Measurements from ENCODE around the gene AVPR2.

Gene AVPR2

DNA sequence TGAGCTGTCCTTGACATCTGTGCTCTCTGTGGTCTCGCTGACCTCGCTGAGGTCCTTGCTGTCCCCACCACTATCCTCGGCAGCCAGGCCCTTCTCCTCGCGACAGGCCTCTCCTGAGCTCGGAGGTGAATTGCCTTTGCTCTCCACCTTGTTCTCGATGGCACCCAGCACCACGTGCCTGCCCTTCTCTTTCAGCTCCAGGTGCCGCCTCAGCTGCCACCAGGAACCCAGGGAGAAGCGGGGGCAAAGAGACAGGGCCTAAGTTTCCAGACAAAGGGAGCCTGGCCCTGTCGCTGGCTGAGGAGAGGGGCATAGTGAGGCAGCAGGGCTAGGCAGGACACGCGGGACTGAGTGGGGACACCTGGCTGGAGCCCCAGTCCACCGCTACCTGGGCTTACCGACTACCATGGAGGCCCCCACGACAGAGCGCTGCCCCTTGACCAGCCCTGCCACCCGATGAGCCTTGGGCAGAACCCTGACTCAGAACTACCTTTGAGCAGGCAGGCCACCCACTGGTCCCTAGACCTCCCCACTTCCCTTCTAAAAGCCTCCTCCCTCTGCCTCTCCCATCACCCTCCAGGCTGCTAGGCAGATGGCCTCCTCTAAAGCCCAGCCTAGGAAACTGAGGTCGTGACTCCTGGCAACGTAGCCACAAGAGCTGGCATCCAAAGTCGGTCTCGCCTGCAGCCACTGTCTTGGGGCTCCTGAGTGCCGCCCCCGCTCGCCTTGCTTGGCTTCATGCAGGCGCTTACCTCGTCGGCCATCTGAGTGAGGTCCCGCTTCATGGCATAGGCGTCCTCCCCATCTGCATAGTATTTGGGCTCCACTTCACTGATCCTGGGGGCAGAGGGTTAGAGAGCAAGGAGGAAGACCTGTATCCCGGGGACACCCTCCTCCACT, 25.8 kb downstream of the AVPR2 start:
- no peak for TF ChIP-seq CTCF (IDR thresholded peaks at IDR 0.05)
- H3K27ac Mint-ChIP-seq = no peak overlapping the region
- peaks cover 24% of the 10 kb centered on the region for H3K4me1 Mint-ChIP-seq
- no peak for DNase-seq
- peaks cover 51% of the 10 kb centered on the region for H3K9me3 Mint-ChIP-seq
- no peak overlapping the region for H3K4me3 Mint-ChIP-seq
- H3K36me3 Mint-ChIP-seq (ENCODE audit: low read depth) = peaks cover 18% of the 10 kb centered on the region
- peaks cover 3% of the 10 kb centered on the region for H3K27me3 Mint-ChIP-seq (ENCODE audit: low read depth, poor library complexity)

DNA sequence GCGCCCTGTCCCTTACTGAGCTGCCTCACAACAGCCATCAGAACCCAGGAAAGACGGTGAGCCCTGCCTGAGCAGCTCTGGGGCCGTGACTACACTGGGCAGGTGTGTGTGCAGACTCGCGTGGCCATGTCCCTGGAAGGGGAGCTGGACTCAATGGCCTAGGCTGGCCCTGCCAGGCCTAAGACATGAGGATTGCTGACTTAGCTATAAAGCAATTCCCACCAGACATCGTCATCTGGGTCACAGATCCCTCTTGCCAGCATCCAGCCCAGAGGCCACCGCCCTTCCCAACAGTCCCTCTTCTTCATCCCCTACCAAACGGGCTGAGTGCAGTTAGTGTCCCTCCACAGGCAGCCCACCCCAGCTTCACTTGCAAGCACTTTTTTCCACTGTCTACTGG, 26.7 kb downstream of the AVPR2 start:
- no peak for DNase-seq
- peaks cover 51% of the 10 kb centered on the region for H3K9me3 Mint-ChIP-seq
- H3K27me3 Mint-ChIP-seq (ENCODE audit: low read depth, poor library complexity) = peaks cover 3% of the 10 kb centered on the region
- no peak for TF ChIP-seq CTCF (IDR thresholded peaks at IDR 0.05)
- peaks cover 19% of the 10 kb centered on the region for H3K4me1 Mint-ChIP-seq
- H3K36me3 Mint-ChIP-seq (ENCODE audit: low read depth) = peaks cover 18% of the 10 kb centered on the region
- H3K27ac Mint-ChIP-seq = peak overlapping the region; percentile 91
- H3K4me3 Mint-ChIP-seq = no peak overlapping the region

DNA sequence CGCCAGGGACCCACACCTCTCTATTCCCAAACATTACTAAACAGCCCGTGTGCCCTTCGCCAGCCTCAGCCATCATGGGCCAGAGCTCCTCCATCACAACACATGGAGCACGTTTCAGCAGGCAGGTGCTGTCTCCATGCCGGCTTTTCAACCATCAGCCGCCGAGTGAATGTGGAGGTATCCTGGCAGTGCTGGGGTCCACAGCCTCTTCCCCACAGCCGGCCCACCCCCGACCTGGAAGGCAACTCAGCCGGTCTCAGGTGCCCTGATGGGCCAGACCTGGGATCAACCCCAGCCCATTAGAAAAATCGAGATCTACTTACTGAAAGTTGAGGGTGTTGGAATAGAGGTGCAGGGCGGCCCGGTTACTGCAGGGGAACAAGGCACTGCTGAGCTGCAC, 27.3 kb downstream of the AVPR2 start:
- Mint-ChIP-seq H3K27me3 (ENCODE audit: low read depth, poor library complexity) (no peaks in the 10 kb centered on the region), H3K36me3 (ENCODE audit: low read depth) (peaks cover 18% of the 10 kb centered on the region), H3K4me3 (no peak overlapping the region), H3K4me1 (peaks cover 23% of the 10 kb centered on the region), H3K9me3 (peaks cover 55% of the 10 kb centered on the region), H3K27ac (no peak overlapping the region)
- no peak for TF ChIP-seq CTCF (IDR thresholded peaks at IDR 0.05)
- DNase-seq = no peak

DNA sequence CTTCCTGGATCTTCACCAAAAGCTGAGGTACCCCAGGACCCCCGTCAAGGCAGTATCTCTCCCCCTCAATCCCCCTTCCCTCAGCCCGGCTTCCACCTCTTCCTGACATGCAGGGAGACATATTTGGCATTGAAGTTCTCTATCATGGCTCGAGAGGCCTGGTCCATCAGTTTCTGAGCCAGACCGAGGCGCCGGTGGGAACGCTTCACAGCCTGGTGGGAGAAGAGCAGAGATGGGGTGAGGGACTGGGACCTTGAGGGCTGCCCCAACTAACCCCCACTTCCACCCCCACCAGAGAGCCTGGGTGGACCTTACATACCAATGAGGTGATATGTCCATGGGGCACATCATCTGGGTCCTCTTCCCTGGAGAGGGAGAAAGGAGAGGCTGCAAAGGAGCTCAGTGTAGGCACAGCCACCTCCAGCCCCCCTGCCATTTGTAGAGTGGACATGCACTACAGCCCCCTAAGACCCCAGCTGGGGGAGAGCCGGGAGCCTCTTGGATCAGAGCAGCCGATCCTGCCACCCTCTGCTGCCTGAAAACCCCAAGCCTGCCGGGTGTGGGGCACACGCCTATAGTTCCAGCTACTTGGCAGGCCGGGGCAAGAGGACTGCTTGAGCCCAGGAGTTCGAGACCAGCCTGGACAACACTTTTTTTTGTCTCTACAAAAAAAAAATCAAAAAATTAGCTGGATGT, 27.9 kb downstream of the AVPR2 start:
- Mint-ChIP-seq H3K4me3 (no peak overlapping the region), H3K27me3 (ENCODE audit: low read depth, poor library complexity) (peaks cover 2% of the 10 kb centered on the region), H3K9me3 (peaks cover 50% of the 10 kb centered on the region), H3K27ac (no peak overlapping the region), H3K4me1 (peaks cover 23% of the 10 kb centered on the region), H3K36me3 (ENCODE audit: low read depth) (peaks cover 18% of the 10 kb centered on the region)
- no peak for TF ChIP-seq CTCF (IDR thresholded peaks at IDR 0.05)
- DNase-seq = no peak

DNA sequence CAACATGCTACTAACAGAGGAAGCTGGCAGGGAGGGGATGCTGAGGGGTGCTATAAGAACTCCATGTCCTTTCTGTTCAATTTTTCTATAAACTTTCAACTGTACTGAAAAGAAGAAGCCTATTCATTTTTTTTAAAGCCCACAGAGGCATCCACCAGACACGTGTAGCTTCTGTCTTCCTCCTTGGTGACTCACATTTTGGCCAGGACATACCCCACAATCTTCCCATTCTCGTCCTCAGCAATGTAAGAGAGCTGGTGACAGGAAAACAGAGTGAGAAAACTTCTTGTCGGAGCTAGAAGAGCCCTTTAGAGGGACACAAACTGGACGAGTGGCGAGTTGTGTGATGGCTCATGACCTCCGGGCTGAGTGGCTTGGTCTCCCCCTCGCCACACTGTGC, 29.3 kb downstream of the AVPR2 start:
- TF ChIP-seq CTCF (IDR thresholded peaks at IDR 0.05) = no peak
- no peak overlapping the region for H3K27ac Mint-ChIP-seq
- peaks cover 18% of the 10 kb centered on the region for H3K36me3 Mint-ChIP-seq (ENCODE audit: low read depth)
- H3K9me3 Mint-ChIP-seq = peaks cover 59% of the 10 kb centered on the region
- H3K4me3 Mint-ChIP-seq = peak overlapping the region; percentile 82
- peaks cover 3% of the 10 kb centered on the region for H3K27me3 Mint-ChIP-seq (ENCODE audit: low read depth, poor library complexity)
- H3K4me1 Mint-ChIP-seq = peaks cover 18% of the 10 kb centered on the region
- DNase-seq = no peak

Measured in nephron progenitor cell (in vitro differentiated cells).